ENCODE measurements around the gene GATA3.

- TF ChIP-seq CTCF (IDR thresholded peaks at IDR 0.05; ENCODE audit: control extremely low read depth in 1 of 3, insufficient read depth in 1 of 3, low read depth in 1 of 3, low read length in 3 of 3) (no peak), BRCA1 (IDR thresholded peaks at IDR 0.05; ENCODE audit: low read depth, low read length) (no peak), GABPA (IDR thresholded peaks at IDR 0.05; ENCODE audit: borderline replicate concordance, insufficient read depth, low read length) (no peak)
These were observed 31.2 kb upstream of the GATA3 start for GRCh38 chr10:8023321-8023720.

Measured in H1 (cell line).